Neural cell (in vitro differentiated cells): Measurements from ENCODE around the gene FGFR4.

Experiments
- SMC3 ChIP-seq: fragments of 450-650 bp; conservative IDR thresholded peaks from 2 replicates; pipeline ENCODE4 v1.6.1; 2014; ENCODE audit warnings: antibody characterized with exemption, mild to moderate bottlenecking, moderate library complexity; ENCODE audit not compliant: poor library complexity
- TF ChIP-seq, protein P1 (sequence below): IDR thresholded peaks from 2 replicates; pipeline ENCODE4 v1.6.1; 2012; ENCODE audit warnings: borderline replicate concordance
- TF ChIP-seq, protein P2 (sequence below): fragments of 450-650 bp; IDR thresholded peaks from 2 replicates; pipeline ENCODE4 v1.5.1; 2014; ENCODE audit warnings: antibody characterized with exemption, mild to moderate bottlenecking, moderate library complexity; ENCODE audit not compliant: poor library complexity, severe bottlenecking

DNA sequence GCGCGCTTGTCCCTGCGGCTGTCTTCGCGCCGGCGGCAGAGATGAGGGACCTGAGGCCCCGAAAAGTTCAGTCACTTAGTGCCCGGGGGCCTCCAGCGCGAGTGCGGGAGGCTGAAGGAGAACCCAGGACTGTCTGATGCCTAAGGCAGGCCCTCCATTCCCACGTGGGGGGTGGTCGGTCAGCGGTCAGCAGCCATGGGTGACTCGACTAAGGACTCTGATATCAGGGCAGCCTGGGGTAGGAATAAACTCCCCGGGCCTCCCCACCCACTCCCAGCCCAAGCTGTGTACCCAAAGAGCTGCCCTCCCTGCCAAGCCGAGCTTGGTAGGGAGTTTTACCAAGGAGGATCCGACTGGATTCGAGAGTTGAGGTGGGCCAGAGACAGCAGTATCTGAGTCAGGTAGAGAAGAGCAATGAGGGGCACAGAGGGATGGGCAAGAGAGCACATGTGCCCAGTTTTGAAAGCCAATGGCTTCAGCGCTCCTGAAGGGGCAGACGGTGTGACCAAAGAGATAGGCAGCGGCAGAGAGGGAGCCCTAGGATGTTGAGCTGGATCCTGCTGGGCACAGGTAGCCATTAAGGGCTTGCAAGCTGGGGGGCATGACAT, 787 bp downstream of the FGFR4 start:
- TF ChIP-seq SMC3 = no peak
- TF ChIP-seq, protein P1, sequence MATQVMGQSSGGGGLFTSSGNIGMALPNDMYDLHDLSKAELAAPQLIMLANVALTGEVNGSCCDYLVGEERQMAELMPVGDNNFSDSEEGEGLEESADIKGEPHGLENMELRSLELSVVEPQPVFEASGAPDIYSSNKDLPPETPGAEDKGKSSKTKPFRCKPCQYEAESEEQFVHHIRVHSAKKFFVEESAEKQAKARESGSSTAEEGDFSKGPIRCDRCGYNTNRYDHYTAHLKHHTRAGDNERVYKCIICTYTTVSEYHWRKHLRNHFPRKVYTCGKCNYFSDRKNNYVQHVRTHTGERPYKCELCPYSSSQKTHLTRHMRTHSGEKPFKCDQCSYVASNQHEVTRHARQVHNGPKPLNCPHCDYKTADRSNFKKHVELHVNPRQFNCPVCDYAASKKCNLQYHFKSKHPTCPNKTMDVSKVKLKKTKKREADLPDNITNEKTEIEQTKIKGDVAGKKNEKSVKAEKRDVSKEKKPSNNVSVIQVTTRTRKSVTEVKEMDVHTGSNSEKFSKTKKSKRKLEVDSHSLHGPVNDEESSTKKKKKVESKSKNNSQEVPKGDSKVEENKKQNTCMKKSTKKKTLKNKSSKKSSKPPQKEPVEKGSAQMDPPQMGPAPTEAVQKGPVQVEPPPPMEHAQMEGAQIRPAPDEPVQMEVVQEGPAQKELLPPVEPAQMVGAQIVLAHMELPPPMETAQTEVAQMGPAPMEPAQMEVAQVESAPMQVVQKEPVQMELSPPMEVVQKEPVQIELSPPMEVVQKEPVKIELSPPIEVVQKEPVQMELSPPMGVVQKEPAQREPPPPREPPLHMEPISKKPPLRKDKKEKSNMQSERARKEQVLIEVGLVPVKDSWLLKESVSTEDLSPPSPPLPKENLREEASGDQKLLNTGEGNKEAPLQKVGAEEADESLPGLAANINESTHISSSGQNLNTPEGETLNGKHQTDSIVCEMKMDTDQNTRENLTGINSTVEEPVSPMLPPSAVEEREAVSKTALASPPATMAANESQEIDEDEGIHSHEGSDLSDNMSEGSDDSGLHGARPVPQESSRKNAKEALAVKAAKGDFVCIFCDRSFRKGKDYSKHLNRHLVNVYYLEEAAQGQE = no peak
- TF ChIP-seq, protein P2, sequence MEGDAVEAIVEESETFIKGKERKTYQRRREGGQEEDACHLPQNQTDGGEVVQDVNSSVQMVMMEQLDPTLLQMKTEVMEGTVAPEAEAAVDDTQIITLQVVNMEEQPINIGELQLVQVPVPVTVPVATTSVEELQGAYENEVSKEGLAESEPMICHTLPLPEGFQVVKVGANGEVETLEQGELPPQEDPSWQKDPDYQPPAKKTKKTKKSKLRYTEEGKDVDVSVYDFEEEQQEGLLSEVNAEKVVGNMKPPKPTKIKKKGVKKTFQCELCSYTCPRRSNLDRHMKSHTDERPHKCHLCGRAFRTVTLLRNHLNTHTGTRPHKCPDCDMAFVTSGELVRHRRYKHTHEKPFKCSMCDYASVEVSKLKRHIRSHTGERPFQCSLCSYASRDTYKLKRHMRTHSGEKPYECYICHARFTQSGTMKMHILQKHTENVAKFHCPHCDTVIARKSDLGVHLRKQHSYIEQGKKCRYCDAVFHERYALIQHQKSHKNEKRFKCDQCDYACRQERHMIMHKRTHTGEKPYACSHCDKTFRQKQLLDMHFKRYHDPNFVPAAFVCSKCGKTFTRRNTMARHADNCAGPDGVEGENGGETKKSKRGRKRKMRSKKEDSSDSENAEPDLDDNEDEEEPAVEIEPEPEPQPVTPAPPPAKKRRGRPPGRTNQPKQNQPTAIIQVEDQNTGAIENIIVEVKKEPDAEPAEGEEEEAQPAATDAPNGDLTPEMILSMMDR = no peak
